DMS153 (cell line): ENCODE measurements around the gene MTA1.

Source experiments
- DNase-seq: peaks from one replicate; lab custom pipeline; 2025; lab: John Stamatoyannopoulos, UW

Gene MTA1

GRCh38 chr14:105410642-105411016 is 9.0 kb upstream of the MTA1 start:
- DNase-seq: no peak

GRCh38 chr14:105411017-105411941 is 8.3 kb upstream of the MTA1 start:
- DNase-seq: peak; percentile 9

- DNase-seq: no peak
Measured at GRCh38 chr14:105411985-105412770, 7.4 kb upstream of the MTA1 start.

GRCh38 chr14:105412771-105413543 is 6.7 kb upstream of the MTA1 start:
- DNase-seq: no peak

GRCh38 chr14:105413544-105413886 is 6.1 kb upstream of the MTA1 start:
- DNase-seq: no peak

- DNase-seq: no peak
Measured at GRCh38 chr14:105414456-105415371, 4.9 kb upstream of the MTA1 start.

GRCh38 chr14:105415481-105416428 is 3.9 kb upstream of the MTA1 start:
- DNase-seq: no peak

GRCh38 chr14:105416671-105417070 is 3.0 kb upstream of the MTA1 start:
- DNase-seq: no peak

- DNase-seq: no peak
Measured at GRCh38 chr14:105417690-105418121, 1.9 kb upstream of the MTA1 start.

- no peak for DNase-seq
Measured at GRCh38 chr14:105418269-105419194, 1.1 kb upstream of the MTA1 start.

GRCh38 chr14:105420101-105420973 is 710 bp downstream of the MTA1 start:
- no peak for DNase-seq

GRCh38 chr14:105420974-105421674 is 1.5 kb downstream of the MTA1 start:
- DNase-seq: no peak

GRCh38 chr14:105421723-105422615 is 2.3 kb downstream of the MTA1 start:
- DNase-seq: no peak

GRCh38 chr14:105422695-105423487 is 3.3 kb downstream of the MTA1 start:
- DNase-seq: no peak

- no peak for DNase-seq
Measured at GRCh38 chr14:105423488-105424195, 4.0 kb downstream of the MTA1 start.
